Mammary epithelial cell (primary cell): ENCODE measurements around the gene SLC18A2.

Experiments used
- CTCF ChIP-seq, 2 donors: IDR thresholded peaks in 1 of 2; conservative IDR thresholded peaks in 1 of 2; 2 replicates each; pipeline ENCODE4 v1.5.1; 2011 to 2012; ENCODE audit warnings: inconsistent platforms in 2 of 2, low read length in 2 of 2, mild to moderate bottlenecking in 2 of 2, control low read depth in 1 of 2, low read depth in 1 of 2; ENCODE audit not compliant: insufficient read depth in 1 of 2; ENCODE audit errors: extremely low read depth in 1 of 2
- EZH2 ChIP-seq: IDR thresholded peaks from 2 replicates; pipeline ENCODE4 v1.6.1; 2012; ENCODE audit warnings: low read length, inconsistent platforms, borderline replicate concordance

GRCh38 chr10:117249493-117250093 is 8.7 kb downstream of the SLC18A2 start:
- TF ChIP-seq CTCF (conservative IDR thresholded peaks at IDR 0.05 in 1 of 2, IDR thresholded peaks at IDR 0.05 in 1 of 2; ENCODE audit: extremely low read depth in 1 of 2, insufficient read depth in 1 of 2, low read depth in 1 of 2, low read length in 2 of 2) (no peak), EZH2 (no peak)
